HCT116 (cell line): Measurements from ENCODE around the gene HDGFL3. TPM values are rescaled to one million over a fixed set of nuclear protein-coding genes. Genes with fewer than 3 reads are reported as not detected.

Source experiments
- ATAC-seq: fragments of 200-7000 bp; cut with Tn5 transposase; 2 replicates; pipeline ENCODE4 v1.9.1; 2020; ENCODE audit warnings: mild to moderate bottlenecking, moderate library complexity
- BruUV-seq: library from RNA; stranded (reverse); fragments of 400-500 nt; replicated peaks from 2 replicates; lab custom pipeline; 2021; lab: Mats Ljungman, UMichigan
- CTCF ChIA-PET: fragments of 300-600 bp; sonication (Branson Sonifier 250); formaldehyde crosslinking; loops from one replicate; lab custom pipeline; 2021; ENCODE audit warnings: antibody characterized with exemption; lab: Charles Lee
- POLR2A ChIA-PET: fragments of 300-600, 350-600 bp; sonication (Branson Sonifier 250); formaldehyde crosslinking; loops from one replicate; lab custom pipeline; 2021; ENCODE audit warnings: antibody characterized with exemption; lab: Charles Lee
- RAD21 ChIA-PET, 2 experiments: fragments of 300-600 bp; sonication (Branson Sonifier 250); formaldehyde crosslinking; loops; one replicate each; lab custom pipeline; 2023; ENCODE audit warnings: low total read pairs in 2 of 2; ENCODE audit not compliant: uncharacterized antibody in 2 of 2, unreplicated experiment in 2 of 2, low non-redundant PET in 1 of 2; lab: Charles Lee
- DNase-seq: peaks from one replicate; pipeline ENCODE4 v3.0.0-alpha.2; 2010; ENCODE audit warnings: low read depth, low spot score
- H2AFZ ChIP-seq: fragments of 200-600 bp; shearing (Covaris generic), sonication (generic); 2 replicates; pipeline ENCODE4 v1.6.1; 2017; ENCODE audit warnings: low read depth, mixed run types, mixed read lengths, antibody characterized with exemption, low read length; ENCODE audit not compliant: poor library complexity, severe bottlenecking
- H3K27ac ChIP-seq: 2 replicates; pipeline ENCODE4 v1.5.1; 2012; ENCODE audit warnings: low read depth, low read length
- H3K27me3 ChIP-seq: fragments of 200-600 bp; sonication (generic); 2 replicates; pipeline ENCODE4 v1.6.1; 2016; ENCODE audit warnings: mixed run types, low read length, mixed read lengths; ENCODE audit not compliant: insufficient read depth
- H3K36me3 ChIP-seq, 2 experiments: fragments of 200-500 bp in 1 of 2; fragments of 200-600 bp in 1 of 2; sonication (Bioruptor generic) in 1 of 2; sonication (generic) in 1 of 2; 2 replicates each; pipeline versions ENCODE4 v1.5.1 to v1.6.1; 2014 to 2016; ENCODE audit warnings: low read length in 2 of 2, inconsistent platforms in 1 of 2, mixed read lengths in 1 of 2, mixed run types in 1 of 2; ENCODE audit not compliant: insufficient read depth in 2 of 2, control insufficient read depth in 1 of 2
- H3K4me1 ChIP-seq, 2 experiments: fragments of 200-600 bp in 1 of 2; sonication (generic) in 1 of 2; 2 replicates each; pipeline versions ENCODE4 v1.5.1 to v1.6.1; 2012 to 2017; ENCODE audit warnings: low read length in 2 of 2, inconsistent platforms in 1 of 2, mild to moderate bottlenecking in 1 of 2, mixed read lengths in 1 of 2, mixed run types in 1 of 2, moderate library complexity in 1 of 2; ENCODE audit not compliant: insufficient read depth in 2 of 2, control insufficient read depth in 1 of 2
- H3K4me2 ChIP-seq: fragments of 200-600 bp; sonication (generic); 2 replicates; pipeline ENCODE4 v1.6.1; 2017; ENCODE audit warnings: mixed run types, low read length, mixed read lengths
- H3K4me3 ChIP-seq, 2 experiments: fragments of 200-600 bp in 1 of 2; sonication (generic) in 1 of 2; replicated peaks in 1 of 2; 2 replicates each; pipeline ENCODE4 v1.5.1; 2011 to 2016; ENCODE audit warnings: low read length in 2 of 2, control low read depth in 1 of 2, low read depth in 1 of 2, mild to moderate bottlenecking in 1 of 2, mixed read lengths in 1 of 2, mixed run types in 1 of 2
- H3K79me2 ChIP-seq: fragments of 200-600 bp; sonication (generic); 2 replicates; pipeline ENCODE4 v1.6.1; 2017; ENCODE audit warnings: mild to moderate bottlenecking, mixed run types, low read length, moderate library complexity, mixed read lengths; ENCODE audit not compliant: insufficient read depth
- H3K9ac ChIP-seq: fragments of 200-600 bp; sonication (generic); 2 replicates; pipeline ENCODE4 v1.6.1; 2016; ENCODE audit warnings: low read length, mixed read lengths
- H3K9me2 ChIP-seq: fragments of 200-600 bp; sonication (generic), shearing (Covaris generic); 2 replicates; pipeline ENCODE4 v1.6.1; 2017; ENCODE audit warnings: mixed run types, mild to moderate bottlenecking, moderate library complexity; ENCODE audit not compliant: insufficient read depth
- H3K9me3 ChIP-seq, 2 experiments: fragments of 200-500 bp in 1 of 2; fragments of 200-600 bp in 1 of 2; sonication (Bioruptor generic) in 1 of 2; sonication (generic) in 1 of 2; 2 replicates each; pipeline ENCODE4 v1.6.1; 2014 to 2017; ENCODE audit warnings: low read length in 2 of 2, mixed read lengths in 2 of 2, inconsistent platforms in 1 of 2, low read depth in 1 of 2, mild to moderate bottlenecking in 1 of 2, mixed run types in 1 of 2, moderate library complexity in 1 of 2; ENCODE audit not compliant: control insufficient read depth in 1 of 2, insufficient read depth in 1 of 2
- H4K20me1 ChIP-seq: fragments of 200-600 bp; sonication (generic), shearing (Covaris generic); 2 replicates; pipeline ENCODE4 v1.6.1; 2017; ENCODE audit warnings: mixed run types, mild to moderate bottlenecking, moderate library complexity; ENCODE audit not compliant: insufficient read depth
- ATF3 ChIP-seq: IDR thresholded peaks from 2 replicates; pipeline ENCODE4 v1.6.1; 2012
- CBX3 ChIP-seq: IDR thresholded peaks from 2 replicates; pipeline ENCODE4 v1.6.1; 2012; ENCODE audit warnings: low read depth
- CEBPB ChIP-seq: IDR thresholded peaks from 2 replicates; pipeline ENCODE4 v1.6.1; 2012; ENCODE audit warnings: low read depth
- EGR1 ChIP-seq: IDR thresholded peaks from 2 replicates; pipeline ENCODE4 v1.6.1; 2012; ENCODE audit warnings: low read depth
- ELF1 ChIP-seq: IDR thresholded peaks from 2 replicates; pipeline ENCODE4 v1.6.1; 2012; ENCODE audit warnings: low read depth, borderline replicate concordance
- EZH2 ChIP-seq: fragments of 200-600 bp; sonication (generic); IDR thresholded peaks from 2 replicates; pipeline ENCODE4 v1.6.1; 2017; ENCODE audit warnings: antibody characterized with exemption, mixed run types
- EZH2phosphoT487 ChIP-seq: fragments of 200-600 bp; IDR thresholded peaks from 2 replicates; pipeline ENCODE4 v1.6.1; 2018; ENCODE audit warnings: antibody characterized with exemption, borderline replicate concordance
- FOSL1 ChIP-seq: IDR thresholded peaks from 2 replicates; pipeline ENCODE4 v1.6.1; 2012; ENCODE audit warnings: low read depth
- MAX ChIP-seq: IDR thresholded peaks from 2 replicates; pipeline ENCODE4 v1.6.1; 2012
- POLR2A ChIP-seq: IDR thresholded peaks from 2 replicates; pipeline ENCODE4 v1.7.0; 2011; ENCODE audit warnings: borderline replicate concordance; ENCODE audit not compliant: insufficient read depth, insufficient read length; ENCODE audit errors: extremely low read depth
- POLR2AphosphoS5 ChIP-seq: IDR thresholded peaks from 2 replicates; pipeline ENCODE4 v1.6.1; 2011; ENCODE audit warnings: mild to moderate bottlenecking, low read depth, low read length, moderate library complexity
- SIN3A ChIP-seq: IDR thresholded peaks from 2 replicates; pipeline ENCODE4 v1.6.1; 2012; ENCODE audit warnings: low read depth
- SRF ChIP-seq: IDR thresholded peaks from 2 replicates; pipeline ENCODE4 v1.6.1; 2012; ENCODE audit warnings: low read depth
- TCF7L2 ChIP-seq: IDR thresholded peaks from 2 replicates; pipeline ENCODE4 v1.7.0; 2011; ENCODE audit warnings: borderline replicate concordance, inconsistent platforms; ENCODE audit not compliant: insufficient read depth, insufficient read length; ENCODE audit errors: extremely low read depth
- YY1 ChIP-seq: IDR thresholded peaks from 2 replicates; pipeline ENCODE4 v1.6.1; 2011; ENCODE audit warnings: low read length, low read depth, moderate library complexity, mild to moderate bottlenecking; ENCODE audit not compliant: insufficient replicate concordance; ENCODE audit errors: extremely low read depth
- ZBTB33 ChIP-seq: IDR thresholded peaks from 2 replicates; pipeline ENCODE4 v1.6.1; 2011; ENCODE audit warnings: mild to moderate bottlenecking, low read length, moderate library complexity; ENCODE audit not compliant: insufficient replicate concordance; ENCODE audit errors: extremely low read depth
- ZFX ChIP-seq: fragments of 450-650 bp; IDR thresholded peaks from 2 replicates; pipeline ENCODE4 v1.6.1; 2017
- ZNF274 ChIP-seq: fragments of 200-500 bp; sonication (Bioruptor generic); IDR thresholded peaks from 2 replicates; pipeline ENCODE4 v1.6.1; 2014; ENCODE audit warnings: mild to moderate bottlenecking, low read depth, low read length, inconsistent platforms
- intact Hi-C: fragments of 100-400 bp; cut with micrococcal nuclease; formaldehyde crosslinking; loops from 2 replicates; pipeline ENCODE4 v1.10.0; 2022
- total RNA-seq: library from RNA; stranded (reverse); gene quantifications from one replicate; pipeline ENCODE4 v1.2.1, GENCODE V29; 2021; ENCODE audit not compliant: unreplicated experiment

HDGFL3 gene
- total RNA-seq, 1 experiment from 2014 or later = 0.64 TPM

- no peaks in the 10 kb centered on the region for H3K4me1 ChIP-seq
- CTCF ChIA-PET = no interaction called here
- no peak for TF ChIP-seq ATF3
- TF ChIP-seq CBX3 = no peak
- TF ChIP-seq YY1 = no peak
- no peak for TF ChIP-seq ELF1
- no peak for TF ChIP-seq SRF
- no peak for TF ChIP-seq SIN3A
- TF ChIP-seq FOSL1 = no peak
- TF ChIP-seq TCF7L2 = no peak
- no peak for TF ChIP-seq CEBPB
- no peak for TF ChIP-seq EZH2
- TF ChIP-seq POLR2A = no peak
- no peak for TF ChIP-seq MAX
- TF ChIP-seq, all 23 proteins: peak for 0
- RAD21 ChIA-PET = interaction anchor here in 1 of 2 experiments (0.7 kb wide), 1 partner anchor 18 kb away, joined by 3 read pairs; no protein-coding TSS in a partner anchor
- POLR2A ChIA-PET = no interaction called here
- intact Hi-C loops = no loop called here
- Histone ChIP-seq H3K4me2 (no peak overlapping the region), H3K79me2 (no peaks in the 10 kb centered on the region), H3K27ac (no peak overlapping the region), H3K36me3 (no peaks in the 10 kb centered on the region), H2AFZ (no peak overlapping the region), H3K9ac (no peak overlapping the region), H3K9me3 (no peaks in the 10 kb centered on the region), H3K4me3 (no peak overlapping the region), H3K9me2 (no peaks in the 10 kb centered on the region), H4K20me1 (no peaks in the 10 kb centered on the region), H3K27me3 (no peaks in the 10 kb centered on the region)
- DNase-seq (no peak), ATAC-seq (no peak)
- no TSS peak for BruUV-seq
Measured at GRCh38 chr15:83190450-83190849, 17.2 kb downstream of the HDGFL3 start.

GRCh38 chr15:83185561-83185960, 22.1 kb downstream of the HDGFL3 start:
- Histone ChIP-seq H3K36me3 (no peaks in the 10 kb centered on the region), H3K9me3 (no peaks in the 10 kb centered on the region), H3K4me1 (no peaks in the 10 kb centered on the region), H3K4me3 (no peak overlapping the region), H3K4me2 (no peak overlapping the region), H3K9ac (no peak overlapping the region), H3K79me2 (no peaks in the 10 kb centered on the region), H4K20me1 (no peaks in the 10 kb centered on the region), H3K27me3 (no peaks in the 10 kb centered on the region), H3K27ac (no peak overlapping the region), H3K9me2 (no peaks in the 10 kb centered on the region), H2AFZ (no peak overlapping the region)
- BruUV-seq = no TSS peak
- ChIA-PET POLR2A (no interaction called here), CTCF (no interaction called here), RAD21 (no interaction called here)
- DNase-seq (no peak), ATAC-seq (no peak)
- intact Hi-C loops = no loop called here
- TF ChIP-seq POLR2AphosphoS5 (no peak), EZH2phosphoT487 (no peak), ZNF274 (no peak), EGR1 (no peak), SIN3A (no peak), ZBTB33 (no peak), ZFX (no peak), SRF (no peak)
